ENCODE measurements around the gene RPH3AL.
"Not testable (repeated sequence)": the region's sequence is repeated elsewhere in the genome, so short reads cannot be mapped to it uniquely, and the experiment has no call there.

DNA sequence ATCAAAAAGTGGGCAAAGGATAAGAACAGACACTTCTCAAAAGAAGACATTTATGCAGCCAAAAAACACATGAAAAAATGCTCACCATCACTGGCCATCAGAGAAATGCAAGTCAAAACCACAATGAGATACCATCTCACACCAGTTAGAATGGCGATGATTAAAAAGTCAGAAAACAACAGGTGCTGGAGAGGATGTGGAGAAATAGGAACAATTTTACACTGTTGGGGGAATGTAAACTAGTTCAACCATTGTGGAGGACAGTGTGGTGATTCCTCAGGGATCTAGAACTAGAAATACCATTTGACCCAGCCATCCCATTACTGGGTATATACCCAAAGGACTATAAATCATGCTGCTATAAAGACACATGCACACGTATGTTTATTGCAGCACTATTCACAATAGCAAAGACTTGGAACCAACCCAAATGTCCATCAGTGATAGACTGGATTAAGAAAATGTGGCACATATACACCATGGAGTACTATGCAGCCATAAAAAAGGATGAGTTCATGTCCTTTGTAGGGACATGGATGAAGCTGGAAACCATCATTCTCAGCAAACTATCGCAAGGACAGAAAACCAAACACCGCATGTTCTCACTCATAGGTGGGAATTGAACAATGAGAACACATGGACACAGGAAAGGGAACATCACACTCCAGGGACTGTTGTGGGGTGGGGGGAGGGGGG, 80.5 kb downstream of the RPH3AL start:
- not testable (repeated sequence) for TF ChIP-seq TCF4 (CRISPR knock-in tag; IDR thresholded peaks at IDR 0.05; ENCODE audit: borderline replicate concordance); RARB (CRISPR knock-in tag; IDR thresholded peaks at IDR 0.05); ZFP3 (CRISPR knock-in tag; IDR thresholded peaks at IDR 0.05)
